GM06990 (cell line): ENCODE measurements around the gene APEH.

Experiments used
- DNase-seq: peaks from one replicate; pipeline ENCODE4 v3.0.0-alpha.2; 2011; ENCODE audit not compliant: insufficient read length; ENCODE audit errors: extremely low read depth
- H3K27me3 ChIP-seq: replicated peaks from 2 replicates; pipeline ENCODE4 v1.6.0; 2011; ENCODE audit warnings: low read length; ENCODE audit not compliant: control insufficient read depth, insufficient read depth
- H3K36me3 ChIP-seq: 2 replicates; pipeline ENCODE4 v1.5.1; 2011; ENCODE audit warnings: low read length; ENCODE audit not compliant: control insufficient read depth, insufficient read depth
- H3K4me3 ChIP-seq: replicated peaks from 2 replicates; pipeline ENCODE4 v1.5.1; 2011; ENCODE audit warnings: low read depth, mild to moderate bottlenecking, control low read depth, low read length
- TF ChIP-seq, protein P1 (sequence below): IDR thresholded peaks from 2 replicates; pipeline ENCODE4 v1.5.1; 2011; ENCODE audit warnings: low read length, control low read depth, mild to moderate bottlenecking, inconsistent platforms; ENCODE audit not compliant: insufficient read depth, poor library complexity, severe bottlenecking

APEH gene

GRCh38 chr3:49628249-49628648 lies 45.9 kb upstream of the APEH start:
- Histone ChIP-seq H3K36me3 (no peaks in the 10 kb centered on the region), H3K4me3 (no peak overlapping the region), H3K27me3 (no peaks in the 10 kb centered on the region; the same call in 1 of the 2 replicates)
- TF ChIP-seq, protein P1, sequence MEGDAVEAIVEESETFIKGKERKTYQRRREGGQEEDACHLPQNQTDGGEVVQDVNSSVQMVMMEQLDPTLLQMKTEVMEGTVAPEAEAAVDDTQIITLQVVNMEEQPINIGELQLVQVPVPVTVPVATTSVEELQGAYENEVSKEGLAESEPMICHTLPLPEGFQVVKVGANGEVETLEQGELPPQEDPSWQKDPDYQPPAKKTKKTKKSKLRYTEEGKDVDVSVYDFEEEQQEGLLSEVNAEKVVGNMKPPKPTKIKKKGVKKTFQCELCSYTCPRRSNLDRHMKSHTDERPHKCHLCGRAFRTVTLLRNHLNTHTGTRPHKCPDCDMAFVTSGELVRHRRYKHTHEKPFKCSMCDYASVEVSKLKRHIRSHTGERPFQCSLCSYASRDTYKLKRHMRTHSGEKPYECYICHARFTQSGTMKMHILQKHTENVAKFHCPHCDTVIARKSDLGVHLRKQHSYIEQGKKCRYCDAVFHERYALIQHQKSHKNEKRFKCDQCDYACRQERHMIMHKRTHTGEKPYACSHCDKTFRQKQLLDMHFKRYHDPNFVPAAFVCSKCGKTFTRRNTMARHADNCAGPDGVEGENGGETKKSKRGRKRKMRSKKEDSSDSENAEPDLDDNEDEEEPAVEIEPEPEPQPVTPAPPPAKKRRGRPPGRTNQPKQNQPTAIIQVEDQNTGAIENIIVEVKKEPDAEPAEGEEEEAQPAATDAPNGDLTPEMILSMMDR: no peak
- no peak for DNase-seq

- Histone ChIP-seq H3K4me3 (no peak overlapping the region), H3K27me3 (no peaks in the 10 kb centered on the region; the same call in 1 of the 2 replicates), H3K36me3 (no peaks in the 10 kb centered on the region)
- TF ChIP-seq, protein P1: no peak
- no peak for DNase-seq
These were observed 44.7 kb upstream of the APEH start for GRCh38 chr3:49629451-49629850.

DNA sequence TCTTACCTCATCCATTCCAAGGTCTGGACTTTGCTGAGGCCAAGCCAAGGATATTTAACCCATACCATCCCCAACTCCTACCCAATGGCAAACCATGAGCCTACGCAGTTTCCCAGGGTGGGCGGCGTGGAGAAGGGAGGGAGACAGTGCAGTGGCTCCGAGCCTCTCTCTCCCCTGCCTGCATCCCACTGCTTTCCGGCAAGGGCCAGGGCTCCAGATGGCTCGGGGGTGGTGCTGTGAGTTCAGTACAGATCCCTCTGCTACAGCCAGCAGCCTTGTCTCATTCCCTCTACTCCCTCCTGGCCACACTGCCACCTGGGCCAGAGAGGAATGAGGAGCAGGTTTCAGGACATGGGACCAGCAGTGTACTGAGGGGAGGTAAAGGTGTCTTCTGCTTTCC lies 44.3 kb upstream of the APEH start:
- TF ChIP-seq, protein P1: no peak
- no peak overlapping the region for H3K4me3 ChIP-seq
- no peaks in the 10 kb centered on the region; the same call in 1 of the 2 replicates for H3K27me3 ChIP-seq
- no peaks in the 10 kb centered on the region for H3K36me3 ChIP-seq
- no peak for DNase-seq

DNA sequence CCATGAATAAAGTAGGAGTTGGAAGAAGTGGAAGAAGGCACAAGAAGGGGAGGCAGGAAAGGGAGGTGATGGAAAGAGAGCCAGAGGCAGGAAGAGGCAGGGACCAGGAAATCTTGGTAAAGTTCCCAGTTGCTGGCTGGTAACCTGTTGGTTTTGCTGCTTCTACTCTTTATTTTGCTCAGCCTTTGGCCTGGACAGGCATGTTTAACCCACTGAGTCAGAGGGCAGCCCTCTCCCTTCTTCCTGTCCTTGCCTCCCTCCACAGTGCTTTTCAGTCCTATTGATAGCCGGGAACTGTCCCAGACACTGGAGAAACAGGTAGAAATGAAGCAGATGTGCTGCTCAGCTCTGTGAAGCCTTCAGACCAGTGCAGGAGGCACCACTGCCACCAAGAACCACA lies 43.4 kb upstream of the APEH start:
- Histone ChIP-seq H3K4me3 (no peak overlapping the region), H3K27me3 (no peaks in the 10 kb centered on the region; the same call in 1 of the 2 replicates), H3K36me3 (no peaks in the 10 kb centered on the region)
- DNase-seq: no peak
- TF ChIP-seq, protein P1: no peak

- DNase-seq: no peak
- TF ChIP-seq, protein P1: no peak
- H3K4me3 ChIP-seq: no peak overlapping the region
- H3K27me3 ChIP-seq: no peaks in the 10 kb centered on the region
- H3K36me3 ChIP-seq: no peaks in the 10 kb centered on the region
These were observed 39.4 kb upstream of the APEH start for GRCh38 chr3:49634736-49635135.
